ENCODE measurements around the gene ACAA2. TPM values are rescaled to one million over a fixed set of nuclear protein-coding genes. Genes with fewer than 3 reads are reported as not detected.

The ACAA2 gene
- total RNA-seq, 1 experiment from 2014 or later = 18.2 TPM

DNA sequence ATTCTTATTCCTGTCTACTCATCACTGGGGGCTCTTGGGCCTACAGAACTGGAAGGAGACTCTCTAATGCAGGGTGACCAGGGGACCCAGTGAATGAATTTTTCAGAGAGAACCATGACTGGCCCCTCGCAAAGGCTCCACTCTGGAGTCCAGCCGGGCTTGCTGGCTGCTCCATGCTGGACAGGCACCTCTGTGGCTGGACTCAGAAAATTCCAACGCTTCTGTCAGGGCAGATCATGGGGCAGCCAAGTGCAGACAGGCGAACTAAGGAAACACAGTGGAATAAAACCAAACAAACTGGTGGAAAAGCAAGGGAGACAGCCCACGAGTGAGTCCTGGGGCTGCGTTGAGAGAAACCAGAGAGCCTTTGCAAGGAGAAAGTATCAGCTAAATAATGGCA lies 57.2 kb downstream of the ACAA2 start:
- no peak overlapping the region for H3K4me3 ChIP-seq (replicated peaks in 1 of 2; ENCODE audit: low read depth in 1 of 2, low read length in 2 of 2)
- no peak overlapping the region for H3K27ac ChIP-seq (ENCODE audit: low read depth, low read length)
- H3K36me3 ChIP-seq (ENCODE audit: control insufficient read depth in 1 of 2, insufficient read depth in 2 of 2, low read length in 2 of 2) = no peaks in the 10 kb centered on the region
- ChIA-PET CTCF (no interaction called here), POLR2A (no interaction called here), RAD21 (ENCODE audit: low non-redundant PET in 1 of 2, low total read pairs in 2 of 2, uncharacterized antibody in 2 of 2, unreplicated experiment in 2 of 2) (no interaction called here)
- no peaks in the 10 kb centered on the region for H3K79me2 ChIP-seq (ENCODE audit: insufficient read depth, low read length)
- no peaks in the 10 kb centered on the region for H3K9me3 ChIP-seq (ENCODE audit: control insufficient read depth in 1 of 2, insufficient read depth in 1 of 2, low read depth in 1 of 2, low read length in 2 of 2)
- BruUV-seq (replicated peaks) = no TSS peak
- no peak overlapping the region for H3K4me2 ChIP-seq (ENCODE audit: low read length)
- no peaks in the 10 kb centered on the region for H4K20me1 ChIP-seq (ENCODE audit: insufficient read depth)
- peaks cover 2 to 3% of the 10 kb centered on the region in 2 experiments; a peak in 1 of 4 replicates for H3K4me1 ChIP-seq (ENCODE audit: control insufficient read depth in 1 of 2, insufficient read depth in 2 of 2, low read length in 2 of 2)
- TF ChIP-seq SIN3A (IDR thresholded peaks at IDR 0.05; ENCODE audit: low read depth) (no peak), ZNF274 (IDR thresholded peaks at IDR 0.05; ENCODE audit: low read depth, low read length) (no peak), ELF1 (IDR thresholded peaks at IDR 0.05; ENCODE audit: borderline replicate concordance, low read depth) (no peak), EGR1 (IDR thresholded peaks at IDR 0.05; ENCODE audit: low read depth) (no peak), POLR2AphosphoS5 (IDR thresholded peaks at IDR 0.05; ENCODE audit: low read depth, low read length) (no peak), CBX3 (IDR thresholded peaks at IDR 0.05; ENCODE audit: low read depth) (no peak), FOSL1 (IDR thresholded peaks at IDR 0.05; ENCODE audit: low read depth) (no peak), RAD21 (IDR thresholded peaks at IDR 0.05; ENCODE audit: low read depth) (no peak), TCF7L2 (IDR thresholded peaks at IDR 0.05; ENCODE audit: borderline replicate concordance, extremely low read depth, insufficient read depth, insufficient read length) (no peak)
- TF ChIP-seq, protein P1, sequence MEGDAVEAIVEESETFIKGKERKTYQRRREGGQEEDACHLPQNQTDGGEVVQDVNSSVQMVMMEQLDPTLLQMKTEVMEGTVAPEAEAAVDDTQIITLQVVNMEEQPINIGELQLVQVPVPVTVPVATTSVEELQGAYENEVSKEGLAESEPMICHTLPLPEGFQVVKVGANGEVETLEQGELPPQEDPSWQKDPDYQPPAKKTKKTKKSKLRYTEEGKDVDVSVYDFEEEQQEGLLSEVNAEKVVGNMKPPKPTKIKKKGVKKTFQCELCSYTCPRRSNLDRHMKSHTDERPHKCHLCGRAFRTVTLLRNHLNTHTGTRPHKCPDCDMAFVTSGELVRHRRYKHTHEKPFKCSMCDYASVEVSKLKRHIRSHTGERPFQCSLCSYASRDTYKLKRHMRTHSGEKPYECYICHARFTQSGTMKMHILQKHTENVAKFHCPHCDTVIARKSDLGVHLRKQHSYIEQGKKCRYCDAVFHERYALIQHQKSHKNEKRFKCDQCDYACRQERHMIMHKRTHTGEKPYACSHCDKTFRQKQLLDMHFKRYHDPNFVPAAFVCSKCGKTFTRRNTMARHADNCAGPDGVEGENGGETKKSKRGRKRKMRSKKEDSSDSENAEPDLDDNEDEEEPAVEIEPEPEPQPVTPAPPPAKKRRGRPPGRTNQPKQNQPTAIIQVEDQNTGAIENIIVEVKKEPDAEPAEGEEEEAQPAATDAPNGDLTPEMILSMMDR (IDR thresholded peaks at IDR 0.05 in 2 of 3, conservative IDR thresholded peaks at IDR 0.05 in 1 of 3; ENCODE audit: borderline replicate concordance in 1 of 3, insufficient read depth in 1 of 3, low read depth in 2 of 3, low read length in 2 of 3) = no peak
- TF ChIP-seq, protein P2, sequence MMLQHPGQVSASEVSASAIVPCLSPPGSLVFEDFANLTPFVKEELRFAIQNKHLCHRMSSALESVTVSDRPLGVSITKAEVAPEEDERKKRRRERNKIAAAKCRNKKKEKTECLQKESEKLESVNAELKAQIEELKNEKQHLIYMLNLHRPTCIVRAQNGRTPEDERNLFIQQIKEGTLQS (IDR thresholded peaks at IDR 0.05) = no peak
- H3K27me3 ChIP-seq (ENCODE audit: insufficient read depth, low read length) = no peaks in the 10 kb centered on the region; the same call in 1 of the 2 replicates
- no peak overlapping the region for H3K9ac ChIP-seq (ENCODE audit: low read length)
- H2AFZ ChIP-seq (ENCODE audit: low read depth, low read length, poor library complexity, severe bottlenecking) = no peak overlapping the region
- no peak for ATAC-seq
- intact Hi-C loops (cut with micrococcal nuclease) = no loop called here
- no peaks in the 10 kb centered on the region for H3K9me2 ChIP-seq (ENCODE audit: insufficient read depth)
- no peak for DNase-seq (ENCODE audit: low read depth, low spot score)
